WTC11 (cell line): ENCODE measurements around the gene OBSCN. TPM values are rescaled to one million over a fixed set of nuclear protein-coding genes. Genes with fewer than 3 reads are reported as not detected.
A peak's percentile ranks its signal among the peaks of the same experiment; 100 is the strongest.

ENCODE experiments used
- ATAC-seq: fragments of 200-7000 bp; cut with Tn5 transposase; 2 replicates; pipeline ENCODE4 v1.10.0; 2021; ENCODE audit warnings: mild to moderate bottlenecking, moderate library complexity
- CTCF ChIA-PET: fragments of 300-600 bp; sonication (Branson Sonifier 250); formaldehyde crosslinking; loops from one replicate; lab custom pipeline; 2021; ENCODE audit warnings: antibody characterized with exemption; lab: Charles Lee
- POLR2A ChIA-PET: fragments of 350-600 bp; sonication (Branson Sonifier 250); formaldehyde crosslinking; loops from one replicate; lab custom pipeline; 2021; ENCODE audit warnings: antibody characterized with exemption; lab: Charles Lee
- DNase-seq: peaks from one replicate; pipeline ENCODE4 v3.0.0; 2021; ENCODE audit warnings: low spot score
- H3K27ac Mint-ChIP-seq: 2 replicates; pipeline ENCODE4 v1.8.0; 2021; ENCODE audit warnings: mixed read lengths
- H3K27me3 Mint-ChIP-seq: 2 replicates; pipeline ENCODE4 v1.8.0; 2021; ENCODE audit warnings: low read depth, mild to moderate bottlenecking, moderate library complexity, mixed read lengths
- H3K36me3 Mint-ChIP-seq: 2 replicates; pipeline ENCODE4 v1.8.0; 2021; ENCODE audit warnings: mixed read lengths
- H3K4me1 Mint-ChIP-seq: 2 replicates; pipeline ENCODE4 v1.8.0; 2022; ENCODE audit warnings: mixed read lengths
- H3K4me3 Mint-ChIP-seq: 2 replicates; pipeline ENCODE4 v1.8.0; 2021; ENCODE audit warnings: mild to moderate bottlenecking, moderate library complexity, mixed read lengths
- H3K9me3 Mint-ChIP-seq: 2 replicates; pipeline ENCODE4 v1.8.0; 2021; ENCODE audit warnings: mixed read lengths
- CBFB ChIP-seq: sonication (generic); formaldehyde crosslinking; IDR thresholded peaks from 2 replicates; pipeline ENCODE4 v1.8.1; 2022; ENCODE audit warnings: mild to moderate bottlenecking, low read depth, missing genetic modification reagents
- CDX4 ChIP-seq: fragments of 250-450 bp; sonication (Bioruptor Pico); IDR thresholded peaks from 2 replicates; pipeline ENCODE4 v1.9.0; 2021; ENCODE audit warnings: moderate library complexity, mild to moderate bottlenecking, inconsistent platforms, borderline replicate concordance
- CREM ChIP-seq: sonication (generic); formaldehyde crosslinking; IDR thresholded peaks from 2 replicates; pipeline ENCODE4 v1.8.1; 2022; ENCODE audit warnings: mild to moderate bottlenecking, missing genetic modification reagents, moderate library complexity
- EMX1 ChIP-seq: fragments of 250-450 bp; sonication (Bioruptor Pico); IDR thresholded peaks from 2 replicates; pipeline ENCODE4 v1.8.0; 2021; ENCODE audit warnings: mild to moderate bottlenecking
- GTF2I ChIP-seq: fragments of 250-450 bp; sonication (Bioruptor Pico); conservative IDR thresholded peaks from 2 replicates; pipeline ENCODE4 v1.4.0; 2021; ENCODE audit warnings: mild to moderate bottlenecking
- JAZF1 ChIP-seq: fragments of 250-450 bp; sonication (Bioruptor Pico); IDR thresholded peaks from 2 replicates; pipeline ENCODE4 v1.9.0; 2021; ENCODE audit warnings: moderate library complexity, mild to moderate bottlenecking, inconsistent platforms
- MXD4 ChIP-seq: fragments of 250-450 bp; sonication (Bioruptor Pico); IDR thresholded peaks from 2 replicates; pipeline ENCODE4 v1.8.0; 2021; ENCODE audit warnings: mild to moderate bottlenecking, moderate library complexity, borderline replicate concordance
- NFATC4 ChIP-seq: fragments of 250-450 bp; sonication (Bioruptor Pico); IDR thresholded peaks from 2 replicates; pipeline ENCODE4 v1.9.0; 2021; ENCODE audit warnings: mild to moderate bottlenecking
- NR1H2 ChIP-seq: sonication (generic); formaldehyde crosslinking; IDR thresholded peaks from 2 replicates; pipeline ENCODE4 v1.9.0; 2021; ENCODE audit warnings: mild to moderate bottlenecking, moderate library complexity, missing genetic modification reagents
- TEAD4 ChIP-seq: sonication (generic); formaldehyde crosslinking; IDR thresholded peaks from 2 replicates; pipeline ENCODE4 v1.8.0; 2022; ENCODE audit warnings: mild to moderate bottlenecking, missing genetic modification reagents
- TP53 ChIP-seq: sonication (generic); formaldehyde crosslinking; IDR thresholded peaks from 2 replicates; pipeline ENCODE4 v1.8.1; 2023; ENCODE audit warnings: mild to moderate bottlenecking, missing genetic modification reagents
- USF1 ChIP-seq: sonication (generic); formaldehyde crosslinking; IDR thresholded peaks from 2 replicates; pipeline ENCODE4 v1.8.0; 2022; ENCODE audit warnings: mild to moderate bottlenecking, missing genetic modification reagents
- ZBTB21 ChIP-seq: sonication (generic); formaldehyde crosslinking; IDR thresholded peaks from 2 replicates; pipeline ENCODE4 v1.8.1; 2023; ENCODE audit warnings: mild to moderate bottlenecking, missing genetic modification reagents, borderline replicate concordance
- ZNF423 ChIP-seq: fragments of 250-450 bp; sonication (Bioruptor Pico); IDR thresholded peaks from 2 replicates; pipeline ENCODE4 v2.1.2; 2022; ENCODE audit warnings: mild to moderate bottlenecking, moderate library complexity
- ZNF512 ChIP-seq: sonication (generic); formaldehyde crosslinking; IDR thresholded peaks from 2 replicates; pipeline ENCODE4 v1.8.1; 2022; ENCODE audit warnings: missing genetic modification reagents, borderline replicate concordance
- ZNF532 ChIP-seq: fragments of 250-450 bp; sonication (Bioruptor Pico); IDR thresholded peaks from 2 replicates; pipeline ENCODE4 v1.9.0; 2021; ENCODE audit warnings: mild to moderate bottlenecking, borderline replicate concordance
- total RNA-seq: library from RNA; stranded (reverse); gene quantifications from 3 replicates; pipeline ENCODE4 v1.2.3, GENCODE V29; 2021
- TF ChIP-seq, protein P1 (sequence below): sonication (generic); formaldehyde crosslinking; IDR thresholded peaks from 2 replicates; pipeline ENCODE4 v1.8.0; 2023; ENCODE audit warnings: missing genetic modification reagents, mild to moderate bottlenecking, borderline replicate concordance
- TF ChIP-seq, protein P2 (sequence below): fragments of 250-450 bp; sonication (Bioruptor Pico); IDR thresholded peaks from 2 replicates; pipeline ENCODE4 v1.9.0; 2021; ENCODE audit warnings: mild to moderate bottlenecking

Gene OBSCN
- total RNA-seq, 1 experiment from 2014 or later: 38.8 TPM

GRCh38 chr1:228258486-228258885 lies 50.6 kb downstream of the OBSCN start:
- no peak for ATAC-seq
- no peak overlapping the region for H3K27ac Mint-ChIP-seq
- H3K27me3 Mint-ChIP-seq: no peaks in the 10 kb centered on the region
- H3K36me3 Mint-ChIP-seq: peaks cover 46% of the 10 kb centered on the region
- TF ChIP-seq NFATC4 (CRISPR knock-in tag): no peak
- no peak for TF ChIP-seq TP53
- TF ChIP-seq NR1H2 (CRISPR knock-in tag): no peak
- no peak for TF ChIP-seq JAZF1
- no peak for TF ChIP-seq CDX4 (CRISPR knock-in tag)
- TF ChIP-seq CREM: no peak
- no peak for TF ChIP-seq EMX1 (CRISPR knock-in tag)
- no peak for TF ChIP-seq ZBTB21 (CRISPR knock-in tag)
- TF ChIP-seq, protein P1, sequence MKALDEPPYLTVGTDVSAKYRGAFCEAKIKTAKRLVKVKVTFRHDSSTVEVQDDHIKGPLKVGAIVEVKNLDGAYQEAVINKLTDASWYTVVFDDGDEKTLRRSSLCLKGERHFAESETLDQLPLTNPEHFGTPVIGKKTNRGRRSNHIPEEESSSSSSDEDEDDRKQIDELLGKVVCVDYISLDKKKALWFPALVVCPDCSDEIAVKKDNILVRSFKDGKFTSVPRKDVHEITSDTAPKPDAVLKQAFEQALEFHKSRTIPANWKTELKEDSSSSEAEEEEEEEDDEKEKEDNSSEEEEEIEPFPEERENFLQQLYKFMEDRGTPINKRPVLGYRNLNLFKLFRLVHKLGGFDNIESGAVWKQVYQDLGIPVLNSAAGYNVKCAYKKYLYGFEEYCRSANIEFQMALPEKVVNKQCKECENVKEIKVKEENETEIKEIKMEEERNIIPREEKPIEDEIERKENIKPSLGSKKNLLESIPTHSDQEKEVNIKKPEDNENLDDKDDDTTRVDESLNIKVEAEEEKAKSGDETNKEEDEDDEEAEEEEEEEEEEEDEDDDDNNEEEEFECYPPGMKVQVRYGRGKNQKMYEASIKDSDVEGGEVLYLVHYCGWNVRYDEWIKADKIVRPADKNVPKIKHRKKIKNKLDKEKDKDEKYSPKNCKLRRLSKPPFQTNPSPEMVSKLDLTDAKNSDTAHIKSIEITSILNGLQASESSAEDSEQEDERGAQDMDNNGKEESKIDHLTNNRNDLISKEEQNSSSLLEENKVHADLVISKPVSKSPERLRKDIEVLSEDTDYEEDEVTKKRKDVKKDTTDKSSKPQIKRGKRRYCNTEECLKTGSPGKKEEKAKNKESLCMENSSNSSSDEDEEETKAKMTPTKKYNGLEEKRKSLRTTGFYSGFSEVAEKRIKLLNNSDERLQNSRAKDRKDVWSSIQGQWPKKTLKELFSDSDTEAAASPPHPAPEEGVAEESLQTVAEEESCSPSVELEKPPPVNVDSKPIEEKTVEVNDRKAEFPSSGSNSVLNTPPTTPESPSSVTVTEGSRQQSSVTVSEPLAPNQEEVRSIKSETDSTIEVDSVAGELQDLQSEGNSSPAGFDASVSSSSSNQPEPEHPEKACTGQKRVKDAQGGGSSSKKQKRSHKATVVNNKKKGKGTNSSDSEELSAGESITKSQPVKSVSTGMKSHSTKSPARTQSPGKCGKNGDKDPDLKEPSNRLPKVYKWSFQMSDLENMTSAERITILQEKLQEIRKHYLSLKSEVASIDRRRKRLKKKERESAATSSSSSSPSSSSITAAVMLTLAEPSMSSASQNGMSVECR: no peak
- no peak for TF ChIP-seq ZNF512
- no peak for TF ChIP-seq USF1
- TF ChIP-seq GTF2I (CRISPR knock-in tag): no peak
- TF ChIP-seq CBFB: no peak
- no peak overlapping the region for H3K4me3 Mint-ChIP-seq
- CTCF ChIA-PET: interaction anchor here (1.3 to 2.4 kb wide), 3 partner anchors 10 to 44 kb away, joined by 3 to 10 read pairs (median 6); no protein-coding TSS in a partner anchor
- H3K4me1 Mint-ChIP-seq: no peaks in the 10 kb centered on the region
- POLR2A ChIA-PET: no interaction called here
- H3K9me3 Mint-ChIP-seq: peaks cover 25% of the 10 kb centered on the region
- DNase-seq: no peak

GRCh38 chr1:228259368-228259894 lies 51.6 kb downstream of the OBSCN start:
- peaks cover 37% of the 10 kb centered on the region for H3K36me3 Mint-ChIP-seq
- no peaks in the 10 kb centered on the region for H3K27me3 Mint-ChIP-seq
- CTCF ChIA-PET: interaction anchor here (0.5 to 2.4 kb wide), 7 partner anchors 9 to 178 kb away, joined by 3 to 10 read pairs (median 4); no protein-coding TSS in a partner anchor
- no peaks in the 10 kb centered on the region for H3K4me1 Mint-ChIP-seq
- DNase-seq (no peak), ATAC-seq (no peak)
- no peak overlapping the region for H3K4me3 Mint-ChIP-seq
- H3K9me3 Mint-ChIP-seq: peaks cover 19% of the 10 kb centered on the region
- no peak overlapping the region for H3K27ac Mint-ChIP-seq
- no peak for TF ChIP-seq TEAD4 (CRISPR knock-in tag)
- POLR2A ChIA-PET: no interaction called here

DNA sequence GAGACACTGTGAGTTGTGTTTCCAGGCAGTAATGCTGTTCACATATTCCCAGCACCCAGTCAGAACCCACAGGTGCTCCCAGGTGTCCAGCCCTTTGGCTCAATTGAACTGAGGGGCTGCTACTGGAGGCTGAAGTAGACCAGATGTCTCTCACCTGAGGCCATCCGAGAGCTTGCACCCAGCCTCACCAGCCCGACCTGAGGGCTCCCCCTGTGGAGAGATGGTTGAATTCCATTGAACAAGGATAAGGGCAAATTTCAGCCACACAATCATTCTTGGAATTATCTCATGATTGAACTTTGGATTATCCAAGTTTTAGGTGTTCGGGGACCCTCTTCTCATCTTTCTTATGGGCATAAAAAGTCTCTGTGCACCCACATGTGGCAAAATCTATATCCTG lies 52.1 kb downstream of the OBSCN start:
- Mint-ChIP-seq H3K36me3 (peaks cover 32% of the 10 kb centered on the region), H3K27ac (no peak overlapping the region), H3K4me1 (no peaks in the 10 kb centered on the region), H3K27me3 (no peaks in the 10 kb centered on the region), H3K9me3 (peaks cover 15% of the 10 kb centered on the region), H3K4me3 (no peak overlapping the region)
- ATAC-seq: peak; percentile 80
- ChIA-PET POLR2A (no interaction called here), CTCF (interaction anchor here (0.5 to 2.4 kb wide), 10 partner anchors 9 to 178 kb away, joined by 3 to 10 read pairs (median 3); no protein-coding TSS in a partner anchor)
- DNase-seq: no peak
- TF ChIP-seq ZNF532 (no peak), MXD4 (CRISPR knock-in tag) (no peak), EMX1 (CRISPR knock-in tag) (no peak), ZNF423 (CRISPR knock-in tag) (no peak)
- TF ChIP-seq, protein P2, sequence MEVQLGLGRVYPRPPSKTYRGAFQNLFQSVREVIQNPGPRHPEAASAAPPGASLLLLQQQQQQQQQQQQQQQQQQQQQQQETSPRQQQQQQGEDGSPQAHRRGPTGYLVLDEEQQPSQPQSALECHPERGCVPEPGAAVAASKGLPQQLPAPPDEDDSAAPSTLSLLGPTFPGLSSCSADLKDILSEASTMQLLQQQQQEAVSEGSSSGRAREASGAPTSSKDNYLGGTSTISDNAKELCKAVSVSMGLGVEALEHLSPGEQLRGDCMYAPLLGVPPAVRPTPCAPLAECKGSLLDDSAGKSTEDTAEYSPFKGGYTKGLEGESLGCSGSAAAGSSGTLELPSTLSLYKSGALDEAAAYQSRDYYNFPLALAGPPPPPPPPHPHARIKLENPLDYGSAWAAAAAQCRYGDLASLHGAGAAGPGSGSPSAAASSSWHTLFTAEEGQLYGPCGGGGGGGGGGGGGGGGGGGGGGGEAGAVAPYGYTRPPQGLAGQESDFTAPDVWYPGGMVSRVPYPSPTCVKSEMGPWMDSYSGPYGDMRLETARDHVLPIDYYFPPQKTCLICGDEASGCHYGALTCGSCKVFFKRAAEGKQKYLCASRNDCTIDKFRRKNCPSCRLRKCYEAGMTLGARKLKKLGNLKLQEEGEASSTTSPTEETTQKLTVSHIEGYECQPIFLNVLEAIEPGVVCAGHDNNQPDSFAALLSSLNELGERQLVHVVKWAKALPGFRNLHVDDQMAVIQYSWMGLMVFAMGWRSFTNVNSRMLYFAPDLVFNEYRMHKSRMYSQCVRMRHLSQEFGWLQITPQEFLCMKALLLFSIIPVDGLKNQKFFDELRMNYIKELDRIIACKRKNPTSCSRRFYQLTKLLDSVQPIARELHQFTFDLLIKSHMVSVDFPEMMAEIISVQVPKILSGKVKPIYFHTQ (CRISPR knock-in tag): no peak
